AG04449 (cell line): ENCODE data around the gene EIF4EBP3.

Experiments used
- CTCF ChIA-PET: fragments of 350-600 bp; formaldehyde crosslinking; extraction: SDS; loops from one replicate; lab custom pipeline; 2021; ENCODE audit warnings: antibody characterized with exemption; lab: Yijun Ruan, JAX
- POLR2A ChIA-PET: fragments of 400-600, 350-600 bp; formaldehyde crosslinking; extraction: SDS; loops from one replicate; lab custom pipeline; 2020; ENCODE audit warnings: antibody characterized with exemption, inconsistent platforms; lab: Yijun Ruan, JAX
- DNase-seq: peaks from one replicate; pipeline ENCODE4 v3.0.0-alpha.2; 2010; ENCODE audit warnings: low read depth, low spot score
- H3K4me3 ChIP-seq: 2 replicates; pipeline ENCODE4 v1.5.1; 2011; ENCODE audit warnings: low read depth, mild to moderate bottlenecking, control low read depth, low read length
- CTCF ChIP-seq: IDR thresholded peaks from one replicate; pipeline ENCODE4 v1.5.1; 2011; ENCODE audit warnings: mild to moderate bottlenecking, moderate library complexity, low read length, control low read depth, inconsistent platforms; ENCODE audit not compliant: insufficient read depth; ENCODE audit errors: missing control alignments

EIF4EBP3 gene

DNA sequence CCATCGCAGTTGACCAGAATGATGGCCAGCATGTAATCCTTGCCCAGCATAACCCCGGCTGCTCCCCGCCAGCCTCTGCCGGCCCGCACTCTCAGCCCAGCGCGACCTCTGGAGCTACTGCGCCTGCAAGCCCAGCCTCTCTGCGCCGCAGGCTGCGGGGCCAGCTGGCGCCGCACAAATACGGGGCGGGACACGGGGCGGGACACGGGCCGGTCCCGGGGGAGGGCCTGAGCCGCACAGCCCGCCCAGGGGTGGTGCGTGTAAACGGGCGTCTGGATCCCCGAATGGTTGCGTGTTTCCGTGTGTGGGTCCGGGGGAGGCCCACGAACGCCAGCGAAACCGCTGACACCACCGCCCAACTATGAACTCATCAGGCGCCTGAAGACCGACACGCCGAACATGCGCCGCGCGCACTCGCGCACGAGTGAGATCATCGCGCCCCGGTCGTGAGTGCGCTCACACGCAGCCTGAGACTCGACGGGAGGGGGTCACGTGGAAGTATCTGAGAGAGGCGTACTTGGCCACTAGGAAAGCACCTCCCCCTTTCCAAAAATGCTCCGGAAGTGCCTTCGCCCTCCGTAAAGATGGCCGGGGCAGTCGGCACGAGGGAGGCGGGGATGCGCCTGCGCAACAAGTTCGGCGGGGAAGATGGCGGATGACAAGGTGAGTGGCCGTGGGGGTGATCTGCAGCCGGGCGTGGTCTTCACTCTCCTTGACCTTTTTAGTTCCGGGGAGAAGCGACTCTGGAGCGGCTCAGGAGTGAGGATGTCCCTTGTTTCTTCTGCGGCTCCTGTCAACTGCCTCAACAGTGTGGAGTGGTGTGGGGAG is 16.9 kb downstream of the EIF4EBP3 start, which contains the start of the genes APBB3 and SLC35A4:
Gene APBB3 (minus strand): TSS at position 403 of the 828 bp plus-strand sequence. CDS start 353 bp downstream, at position 50.
Gene SLC35A4 (plus strand): TSS at position 633 of the 828 bp plus-strand sequence. CDS start 2,342 bp downstream, outside the sequence.
- TF ChIP-seq CTCF: no peak
- H3K4me3 ChIP-seq: peak within 1 kb of the TSS; percentile 96
- CTCF ChIA-PET: interaction anchor here (1.3 to 3.2 kb wide), 5 partner anchors 15 to 206 kb away, joined by 3 to 19 read pairs (median 12); partner anchors contain the start of genes EIF4EBP3 and TMCO6
- peak; percentile 94 for DNase-seq
- POLR2A ChIA-PET: interaction anchor here (0.5 to 1.2 kb wide), 5 partner anchors 16 to 1101 kb away, joined by 3 to 11 read pairs (median 3); partner anchors contain the start of genes EIF4EBP3 and WDR55

DNA sequence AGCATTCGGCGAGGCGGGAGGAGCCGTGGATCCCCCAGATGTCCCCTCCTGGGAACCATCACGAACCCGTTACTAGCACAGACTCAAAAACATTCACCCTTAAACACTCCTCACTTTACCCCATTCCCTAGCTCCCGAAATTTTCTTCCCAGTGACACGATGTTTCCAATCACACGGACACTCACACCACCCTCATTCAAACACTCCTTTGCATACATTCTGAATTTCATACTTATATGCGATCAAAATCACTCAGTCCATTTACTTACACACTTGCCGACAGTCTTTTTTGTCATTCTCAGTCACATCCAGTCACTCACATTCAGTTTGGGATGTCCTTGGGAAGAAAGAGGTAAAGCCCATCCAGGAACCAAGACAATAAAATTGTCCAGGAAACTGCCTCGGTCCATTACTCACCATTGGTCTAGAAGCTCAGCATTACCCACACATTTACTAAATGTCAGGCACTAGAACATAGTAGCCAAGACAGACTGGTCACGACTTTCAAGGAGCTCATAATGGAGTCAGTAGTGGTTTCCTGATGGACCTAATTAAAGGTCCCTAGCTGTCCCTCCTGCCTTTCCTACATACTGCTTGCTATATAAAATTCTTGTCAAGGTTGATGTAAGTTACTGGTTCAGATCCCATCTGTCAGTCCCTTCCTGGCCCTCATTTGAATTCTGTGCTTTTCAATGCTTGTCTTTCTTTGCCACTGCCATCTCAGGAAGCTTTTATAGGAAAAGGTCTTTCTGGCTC is 17.7 kb downstream of the EIF4EBP3 start:
- DNase-seq: no peak
- TF ChIP-seq CTCF: no peak
- H3K4me3 ChIP-seq: peak overlapping the region; percentile 96
- CTCF ChIA-PET: interaction anchor here (1.0 to 2.9 kb wide), 6 partner anchors 10 to 207 kb away, joined by 3 to 19 read pairs (median 6); partner anchors contain the start of genes EIF4EBP3 and TMCO6
- POLR2A ChIA-PET: interaction anchor here (0.9 to 1.1 kb wide), 3 partner anchors 17 to 82 kb away, joined by 3 to 7 read pairs (median 3); partner anchors contain the start of genes EIF4EBP3, IK and NDUFA2

- ChIA-PET POLR2A (interaction anchor here (0.9 to 1.1 kb wide), 3 partner anchors 18 to 82 kb away, joined by 3 to 7 read pairs (median 3); partner anchors contain the start of genes EIF4EBP3, IK and NDUFA2), CTCF (interaction anchor here (1.0 to 2.9 kb wide), 6 partner anchors 9 to 73 kb away, joined by 3 to 19 read pairs (median 6); partner anchors contain the start of genes EIF4EBP3, SRA1 and TMCO6)
- no peak for TF ChIP-seq CTCF
- no peak for DNase-seq
- H3K4me3 ChIP-seq: peak overlapping the region; percentile 96
These were observed 18.3 kb downstream of the EIF4EBP3 start for GRCh38 chr5:140565780-140566095.

- no peak for DNase-seq
- CTCF ChIA-PET: interaction anchor here (0.7 to 1.8 kb wide), 2 partner anchors 10 to 22 kb away, joined by 3 to 5 read pairs; partner anchors contain the start of gene SRA1
- no peak overlapping the region for H3K4me3 ChIP-seq
- no peak for TF ChIP-seq CTCF
- POLR2A ChIA-PET: no interaction called here
These were observed 19.2 kb downstream of the EIF4EBP3 start for GRCh38 chr5:140566665-140567064.

- no peak overlapping the region for H3K4me3 ChIP-seq
- TF ChIP-seq CTCF: no peak
- no peak for DNase-seq
- POLR2A ChIA-PET: no interaction called here
- CTCF ChIA-PET: interaction anchor here (1.8 kb wide), 1 partner anchor 10 kb away, joined by 5 read pairs; the partner anchor contains the start of gene SRA1
These were observed 19.8 kb downstream of the EIF4EBP3 start for GRCh38 chr5:140567136-140567818.
